ENCODE data around the gene MROH7. TPM values are rescaled to one million over a fixed set of nuclear protein-coding genes. Genes with fewer than 3 reads are reported as not detected.

MROH7 gene
- polyA plus RNA-seq, 1 donor from 2014 or later, result not detected

- Histone ChIP-seq H3K4me3 (ENCODE audit: low read length) (no peak overlapping the region), H3K9ac (ENCODE audit: low read length) (no peak overlapping the region), H3K27ac (ENCODE audit: low read length) (no peak overlapping the region), H3F3A (ENCODE audit: insufficient read depth, low read length, poor library complexity, severe bottlenecking) (no peaks in the 10 kb centered on the region), H4K20me1 (ENCODE audit: insufficient read depth) (no peaks in the 10 kb centered on the region), H3K27me3 (ENCODE audit: insufficient read depth, low read depth, low read length) (no peaks in the 10 kb centered on the region), H2AFZ (ENCODE audit: low read depth, low read length) (no peak overlapping the region), H3K36me3 (ENCODE audit: insufficient read depth, low read length) (no peaks in the 10 kb centered on the region), H3K4me2 (ENCODE audit: low read length) (no peak overlapping the region), H3K9me3 (ENCODE audit: low read length) (no peaks in the 10 kb centered on the region), H3K79me2 (replicated peaks; ENCODE audit: insufficient read depth, low read length) (no peaks in the 10 kb centered on the region), H3K9me2 (ENCODE audit: insufficient read depth, low read length) (no peaks in the 10 kb centered on the region)
- TF ChIP-seq RAD21 (conservative IDR thresholded peaks at IDR 0.05) (no peak), CTCF (IDR thresholded peaks at IDR 0.05; ENCODE audit: poor library complexity, severe bottlenecking) (no peak), MXI1 (conservative IDR thresholded peaks at IDR 0.05; ENCODE audit: poor library complexity, severe bottlenecking) (no peak), POLR2AphosphoS5 (IDR thresholded peaks at IDR 0.05) (no peak), EP300 (conservative IDR thresholded peaks at IDR 0.05; ENCODE audit: poor library complexity, severe bottlenecking) (no peak)
These were observed 39.0 kb upstream of the MROH7 start for GRCh38 chr1:54602554-54602953.

GRCh38 chr1:54603241-54603640 lies 38.3 kb upstream of the MROH7 start:
- Histone ChIP-seq H3K9me2 (ENCODE audit: insufficient read depth, low read length) (no peaks in the 10 kb centered on the region), H3K27me3 (ENCODE audit: insufficient read depth, low read depth, low read length) (no peaks in the 10 kb centered on the region), H3K9ac (ENCODE audit: low read length) (no peak overlapping the region), H3K27ac (ENCODE audit: low read length) (no peak overlapping the region), H3K9me3 (ENCODE audit: low read length) (no peaks in the 10 kb centered on the region), H4K20me1 (ENCODE audit: insufficient read depth) (no peaks in the 10 kb centered on the region), H3K4me2 (ENCODE audit: low read length) (no peak overlapping the region), H3K36me3 (ENCODE audit: insufficient read depth, low read length) (no peaks in the 10 kb centered on the region), H2AFZ (ENCODE audit: low read depth, low read length) (no peak overlapping the region), H3F3A (ENCODE audit: insufficient read depth, low read length, poor library complexity, severe bottlenecking) (no peaks in the 10 kb centered on the region), H3K4me3 (ENCODE audit: low read length) (no peak overlapping the region), H3K79me2 (replicated peaks; ENCODE audit: insufficient read depth, low read length) (no peaks in the 10 kb centered on the region)
- TF ChIP-seq EP300 (conservative IDR thresholded peaks at IDR 0.05; ENCODE audit: poor library complexity, severe bottlenecking) (no peak), CTCF (IDR thresholded peaks at IDR 0.05; ENCODE audit: poor library complexity, severe bottlenecking) (no peak), POLR2AphosphoS5 (IDR thresholded peaks at IDR 0.05) (no peak), EZH2 (IDR thresholded peaks at IDR 0.05; ENCODE audit: borderline replicate concordance, insufficient read depth, low read length, poor library complexity, severe bottlenecking) (no peak), REST (IDR thresholded peaks at IDR 0.05; ENCODE audit: borderline replicate concordance) (no peak), RAD21 (conservative IDR thresholded peaks at IDR 0.05) (no peak), SMC3 (conservative IDR thresholded peaks at IDR 0.05; ENCODE audit: poor library complexity) (no peak), TAF1 (IDR thresholded peaks at IDR 0.05; ENCODE audit: low read depth) (no peak), MXI1 (conservative IDR thresholded peaks at IDR 0.05; ENCODE audit: poor library complexity, severe bottlenecking) (no peak)

Measured in neural cell (in vitro differentiated cells).